ENCODE measurements around the gene CDK9.
A peak's percentile ranks its signal among the peaks of the same experiment; 100 is the strongest.

Gene CDK9

GRCh38 chr9:127793093-127793708, 7.4 kb downstream of the CDK9 start:
- H3K27ac ChIP-seq (ENCODE audit: low read depth, low read length), result peak overlapping the region; percentile 57
- no peak overlapping the region for H3K4me3 ChIP-seq (ENCODE audit: low read depth, low read length)
- H3K79me2 ChIP-seq (ENCODE audit: control insufficient read depth, insufficient read depth, low read length, unreplicated experiment), result peaks cover 22% of the 10 kb centered on the region
- H2AFZ ChIP-seq (ENCODE audit: low read length, unreplicated experiment), result no peak overlapping the region
- H3K27me3 ChIP-seq (ENCODE audit: insufficient read depth, low read length), result no peaks in the 10 kb centered on the region
- peaks cover 8% of the 10 kb centered on the region for H3K4me1 ChIP-seq (ENCODE audit: control insufficient read depth, insufficient read depth, low read length, unreplicated experiment)
- H3K36me3 ChIP-seq (ENCODE audit: insufficient read depth, low read length), result peaks cover 21% of the 10 kb centered on the region

GRCh38 chr9:127794001-127794791, 8.4 kb downstream of the CDK9 start:
- Histone ChIP-seq H3K36me3 (ENCODE audit: insufficient read depth, low read length) (peaks cover 17% of the 10 kb centered on the region), H3K27me3 (ENCODE audit: insufficient read depth, low read length) (no peaks in the 10 kb centered on the region), H3K4me1 (ENCODE audit: control insufficient read depth, insufficient read depth, low read length, unreplicated experiment) (peaks cover 8% of the 10 kb centered on the region), H3K79me2 (ENCODE audit: control insufficient read depth, insufficient read depth, low read length, unreplicated experiment) (peaks cover 12% of the 10 kb centered on the region), H3K27ac (ENCODE audit: low read depth, low read length) (peak overlapping the region; percentile 57; the same call in 1 of the 2 replicates), H3K4me3 (ENCODE audit: low read depth, low read length) (no peak overlapping the region), H2AFZ (ENCODE audit: low read length, unreplicated experiment) (no peak overlapping the region)

- no peaks in the 10 kb centered on the region for H3K27me3 ChIP-seq (ENCODE audit: insufficient read depth, low read length)
- peaks cover 11% of the 10 kb centered on the region for H3K4me1 ChIP-seq (ENCODE audit: control insufficient read depth, insufficient read depth, low read length, unreplicated experiment)
- H3K79me2 ChIP-seq (ENCODE audit: control insufficient read depth, insufficient read depth, low read length, unreplicated experiment), result no peaks in the 10 kb centered on the region
- H3K4me3 ChIP-seq (ENCODE audit: low read depth, low read length), result no peak overlapping the region
- no peak overlapping the region for H2AFZ ChIP-seq (ENCODE audit: low read length, unreplicated experiment)
- no peak overlapping the region for H3K27ac ChIP-seq (ENCODE audit: low read depth, low read length)
- H3K36me3 ChIP-seq (ENCODE audit: insufficient read depth, low read length), result peaks cover 3% of the 10 kb centered on the region; the same call in 1 of the 2 replicates
Observed at GRCh38 chr9:127796225-127796813, 10.5 kb downstream of the CDK9 start.

- Histone ChIP-seq H3K36me3 (ENCODE audit: insufficient read depth, low read length) (peaks cover 3% of the 10 kb centered on the region; the same call in 1 of the 2 replicates), H3K27ac (ENCODE audit: low read depth, low read length) (no peak overlapping the region), H2AFZ (ENCODE audit: low read length, unreplicated experiment) (no peak overlapping the region), H3K79me2 (ENCODE audit: control insufficient read depth, insufficient read depth, low read length, unreplicated experiment) (no peaks in the 10 kb centered on the region), H3K4me3 (ENCODE audit: low read depth, low read length) (no peak overlapping the region), H3K27me3 (ENCODE audit: insufficient read depth, low read length) (no peaks in the 10 kb centered on the region), H3K4me1 (ENCODE audit: control insufficient read depth, insufficient read depth, low read length, unreplicated experiment) (peaks cover 15% of the 10 kb centered on the region)
Observed at GRCh38 chr9:127796852-127797370, 11.1 kb downstream of the CDK9 start.

GRCh38 chr9:127801955-127802575, 16.2 kb downstream of the CDK9 start:
- H3K79me2 ChIP-seq (ENCODE audit: control insufficient read depth, insufficient read depth, low read length, unreplicated experiment), result peaks cover 25% of the 10 kb centered on the region
- 0 out of 2 replicates have a peak, but pooled peaks cover 8% of the 10 kb centered on the region for H3K36me3 ChIP-seq (ENCODE audit: insufficient read depth, low read length)
- H3K27ac ChIP-seq (ENCODE audit: low read depth, low read length), result peak overlapping the region; percentile 54
- peaks cover 28% of the 10 kb centered on the region for H3K4me1 ChIP-seq (ENCODE audit: control insufficient read depth, insufficient read depth, low read length, unreplicated experiment)
- peak overlapping the region; percentile 78 for H2AFZ ChIP-seq (ENCODE audit: low read length, unreplicated experiment)
- peak overlapping the region; percentile 79 for H3K4me3 ChIP-seq (ENCODE audit: low read depth, low read length)
- H3K27me3 ChIP-seq (ENCODE audit: insufficient read depth, low read length), result no peaks in the 10 kb centered on the region

GRCh38 chr9:127802576-127803443, 17.0 kb downstream of the CDK9 start, which contains the start of gene FPGS:
Gene FPGS (plus strand): TSS chr9:127802882. CDS start chr9:127802925, 43 bp downstream.
- Histone ChIP-seq H3K79me2 (ENCODE audit: control insufficient read depth, insufficient read depth, low read length, unreplicated experiment) (peaks cover 27% of the 10 kb centered on the region), H3K36me3 (ENCODE audit: insufficient read depth, low read length) (0 out of 2 replicates have a peak, but pooled peaks cover 8% of the 10 kb centered on the region), H3K4me1 (ENCODE audit: control insufficient read depth, insufficient read depth, low read length, unreplicated experiment) (peaks cover 28% of the 10 kb centered on the region), H2AFZ (ENCODE audit: low read length, unreplicated experiment) (peak within 1 kb of the TSS; percentile 78), H3K27me3 (ENCODE audit: insufficient read depth, low read length) (no peaks in the 10 kb centered on the region), H3K27ac (ENCODE audit: low read depth, low read length) (peak within 1 kb of the TSS; percentile 81), H3K4me3 (ENCODE audit: low read depth, low read length) (peak within 1 kb of the TSS; percentile 79)

- peak overlapping the region; percentile 8 for H2AFZ ChIP-seq (ENCODE audit: low read length, unreplicated experiment)
- H3K36me3 ChIP-seq (ENCODE audit: insufficient read depth, low read length), result 0 out of 2 replicates have a peak, but pooled peaks cover 8% of the 10 kb centered on the region
- H3K4me3 ChIP-seq (ENCODE audit: low read depth, low read length), result peak overlapping the region; percentile 79
- peaks cover 28% of the 10 kb centered on the region for H3K4me1 ChIP-seq (ENCODE audit: control insufficient read depth, insufficient read depth, low read length, unreplicated experiment)
- peaks cover 29% of the 10 kb centered on the region for H3K79me2 ChIP-seq (ENCODE audit: control insufficient read depth, insufficient read depth, low read length, unreplicated experiment)
- no peaks in the 10 kb centered on the region for H3K27me3 ChIP-seq (ENCODE audit: insufficient read depth, low read length)
- H3K27ac ChIP-seq (ENCODE audit: low read depth, low read length), result peak overlapping the region; percentile 81
Observed at GRCh38 chr9:127803507-127804352, 17.9 kb downstream of the CDK9 start.

- H3K27ac ChIP-seq (ENCODE audit: low read depth, low read length), result no peak overlapping the region
- peaks cover 20% of the 10 kb centered on the region; the same call in 1 of the 2 replicates for H3K36me3 ChIP-seq (ENCODE audit: insufficient read depth, low read length)
- no peaks in the 10 kb centered on the region for H3K27me3 ChIP-seq (ENCODE audit: insufficient read depth, low read length)
- no peak overlapping the region for H3K4me3 ChIP-seq (ENCODE audit: low read depth, low read length)
- peaks cover 31% of the 10 kb centered on the region for H3K4me1 ChIP-seq (ENCODE audit: control insufficient read depth, insufficient read depth, low read length, unreplicated experiment)
- H2AFZ ChIP-seq (ENCODE audit: low read length, unreplicated experiment), result no peak overlapping the region
- H3K79me2 ChIP-seq (ENCODE audit: control insufficient read depth, insufficient read depth, low read length, unreplicated experiment), result peaks cover 29% of the 10 kb centered on the region
Observed at GRCh38 chr9:127805620-127806019, 19.8 kb downstream of the CDK9 start.

- no peak overlapping the region for H2AFZ ChIP-seq (ENCODE audit: low read length, unreplicated experiment)
- H3K36me3 ChIP-seq (ENCODE audit: insufficient read depth, low read length), result peaks cover 21% of the 10 kb centered on the region; the same call in 1 of the 2 replicates
- peaks cover 29% of the 10 kb centered on the region for H3K79me2 ChIP-seq (ENCODE audit: control insufficient read depth, insufficient read depth, low read length, unreplicated experiment)
- H3K27me3 ChIP-seq (ENCODE audit: insufficient read depth, low read length), result no peaks in the 10 kb centered on the region
- peaks cover 24% of the 10 kb centered on the region for H3K4me1 ChIP-seq (ENCODE audit: control insufficient read depth, insufficient read depth, low read length, unreplicated experiment)
- H3K4me3 ChIP-seq (ENCODE audit: low read depth, low read length), result no peak overlapping the region
- H3K27ac ChIP-seq (ENCODE audit: low read depth, low read length), result no peak overlapping the region
Observed at GRCh38 chr9:127806871-127807270, 21.0 kb downstream of the CDK9 start.

Measured in ACC112 (cell line).